ENCODE data around the gene NAPSA.

Gene NAPSA

GRCh38 chr19:50357178-50358100 lies 8.0 kb downstream of the NAPSA start:
- TF ChIP-seq GATA3 (IDR thresholded peaks at IDR 0.05; ENCODE audit: low read depth, low read length): no peak
- no peak for TF ChIP-seq GATA2 (IDR thresholded peaks at IDR 0.05; ENCODE audit: low read depth, low read length)

GRCh38 chr19:50356691-50357177 lies 8.7 kb downstream of the NAPSA start:
- TF ChIP-seq GATA2 (IDR thresholded peaks at IDR 0.05; ENCODE audit: low read depth, low read length): no peak
- TF ChIP-seq GATA3 (IDR thresholded peaks at IDR 0.05; ENCODE audit: low read depth, low read length): no peak

- TF ChIP-seq GATA2 (IDR thresholded peaks at IDR 0.05; ENCODE audit: low read depth, low read length) (no peak), GATA3 (IDR thresholded peaks at IDR 0.05; ENCODE audit: low read depth, low read length) (no peak)
Measured at GRCh38 chr19:50352242-50352641, 13.2 kb downstream of the NAPSA start.

GRCh38 chr19:50349277-50350057 lies 16.0 kb downstream of the NAPSA start:
- no peak for TF ChIP-seq GATA3 (IDR thresholded peaks at IDR 0.05; ENCODE audit: low read depth, low read length)
- no peak for TF ChIP-seq GATA2 (IDR thresholded peaks at IDR 0.05; ENCODE audit: low read depth, low read length)

GRCh38 chr19:50344661-50345318 lies 20.6 kb downstream of the NAPSA start:
- TF ChIP-seq GATA2 (IDR thresholded peaks at IDR 0.05; ENCODE audit: low read depth, low read length) (no peak), GATA3 (IDR thresholded peaks at IDR 0.05; ENCODE audit: low read depth, low read length) (no peak)

GRCh38 chr19:50341091-50341564 lies 24.3 kb downstream of the NAPSA start:
- TF ChIP-seq GATA3 (IDR thresholded peaks at IDR 0.05; ENCODE audit: low read depth, low read length) (no peak), GATA2 (IDR thresholded peaks at IDR 0.05; ENCODE audit: low read depth, low read length) (no peak)

GRCh38 chr19:50340331-50340730 lies 25.1 kb downstream of the NAPSA start:
- TF ChIP-seq GATA2 (IDR thresholded peaks at IDR 0.05; ENCODE audit: low read depth, low read length): no peak
- no peak for TF ChIP-seq GATA3 (IDR thresholded peaks at IDR 0.05; ENCODE audit: low read depth, low read length)

- TF ChIP-seq GATA3 (IDR thresholded peaks at IDR 0.05; ENCODE audit: low read depth, low read length) (no peak), GATA2 (IDR thresholded peaks at IDR 0.05; ENCODE audit: low read depth, low read length) (no peak)
Measured at GRCh38 chr19:50334741-50335421, 30.6 kb downstream of the NAPSA start.

- TF ChIP-seq GATA2 (IDR thresholded peaks at IDR 0.05; ENCODE audit: low read depth, low read length) (no peak; the same call in 1 of the 2 replicates), GATA3 (IDR thresholded peaks at IDR 0.05; ENCODE audit: low read depth, low read length) (no peak)
Measured at GRCh38 chr19:50333737-50334617, 31.5 kb downstream of the NAPSA start.

GRCh38 chr19:50333235-50333736 lies 32.2 kb downstream of the NAPSA start:
- TF ChIP-seq GATA3 (IDR thresholded peaks at IDR 0.05; ENCODE audit: low read depth, low read length) (no peak), GATA2 (IDR thresholded peaks at IDR 0.05; ENCODE audit: low read depth, low read length) (no peak)

GRCh38 chr19:50332244-50333038 lies 33.0 kb downstream of the NAPSA start:
- TF ChIP-seq GATA2 (IDR thresholded peaks at IDR 0.05; ENCODE audit: low read depth, low read length) (no peak), GATA3 (IDR thresholded peaks at IDR 0.05; ENCODE audit: low read depth, low read length) (no peak)

GRCh38 chr19:50331994-50332243 lies 33.5 kb downstream of the NAPSA start:
- TF ChIP-seq GATA2 (IDR thresholded peaks at IDR 0.05; ENCODE audit: low read depth, low read length) (no peak), GATA3 (IDR thresholded peaks at IDR 0.05; ENCODE audit: low read depth, low read length) (no peak)
